SHP77 (cell line): ENCODE data around the gene ADAMTS15.
A peak's percentile ranks its signal among the peaks of the same experiment; 100 is the strongest.

Experiments used
- DNase-seq, 2 experiments: peaks; one replicate each; lab custom pipeline; 2025; lab: John Stamatoyannopoulos, UW

ADAMTS15 gene, protein sequence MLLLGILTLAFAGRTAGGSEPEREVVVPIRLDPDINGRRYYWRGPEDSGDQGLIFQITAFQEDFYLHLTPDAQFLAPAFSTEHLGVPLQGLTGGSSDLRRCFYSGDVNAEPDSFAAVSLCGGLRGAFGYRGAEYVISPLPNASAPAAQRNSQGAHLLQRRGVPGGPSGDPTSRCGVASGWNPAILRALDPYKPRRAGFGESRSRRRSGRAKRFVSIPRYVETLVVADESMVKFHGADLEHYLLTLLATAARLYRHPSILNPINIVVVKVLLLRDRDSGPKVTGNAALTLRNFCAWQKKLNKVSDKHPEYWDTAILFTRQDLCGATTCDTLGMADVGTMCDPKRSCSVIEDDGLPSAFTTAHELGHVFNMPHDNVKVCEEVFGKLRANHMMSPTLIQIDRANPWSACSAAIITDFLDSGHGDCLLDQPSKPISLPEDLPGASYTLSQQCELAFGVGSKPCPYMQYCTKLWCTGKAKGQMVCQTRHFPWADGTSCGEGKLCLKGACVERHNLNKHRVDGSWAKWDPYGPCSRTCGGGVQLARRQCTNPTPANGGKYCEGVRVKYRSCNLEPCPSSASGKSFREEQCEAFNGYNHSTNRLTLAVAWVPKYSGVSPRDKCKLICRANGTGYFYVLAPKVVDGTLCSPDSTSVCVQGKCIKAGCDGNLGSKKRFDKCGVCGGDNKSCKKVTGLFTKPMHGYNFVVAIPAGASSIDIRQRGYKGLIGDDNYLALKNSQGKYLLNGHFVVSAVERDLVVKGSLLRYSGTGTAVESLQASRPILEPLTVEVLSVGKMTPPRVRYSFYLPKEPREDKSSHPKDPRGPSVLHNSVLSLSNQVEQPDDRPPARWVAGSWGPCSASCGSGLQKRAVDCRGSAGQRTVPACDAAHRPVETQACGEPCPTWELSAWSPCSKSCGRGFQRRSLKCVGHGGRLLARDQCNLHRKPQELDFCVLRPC

DNA sequence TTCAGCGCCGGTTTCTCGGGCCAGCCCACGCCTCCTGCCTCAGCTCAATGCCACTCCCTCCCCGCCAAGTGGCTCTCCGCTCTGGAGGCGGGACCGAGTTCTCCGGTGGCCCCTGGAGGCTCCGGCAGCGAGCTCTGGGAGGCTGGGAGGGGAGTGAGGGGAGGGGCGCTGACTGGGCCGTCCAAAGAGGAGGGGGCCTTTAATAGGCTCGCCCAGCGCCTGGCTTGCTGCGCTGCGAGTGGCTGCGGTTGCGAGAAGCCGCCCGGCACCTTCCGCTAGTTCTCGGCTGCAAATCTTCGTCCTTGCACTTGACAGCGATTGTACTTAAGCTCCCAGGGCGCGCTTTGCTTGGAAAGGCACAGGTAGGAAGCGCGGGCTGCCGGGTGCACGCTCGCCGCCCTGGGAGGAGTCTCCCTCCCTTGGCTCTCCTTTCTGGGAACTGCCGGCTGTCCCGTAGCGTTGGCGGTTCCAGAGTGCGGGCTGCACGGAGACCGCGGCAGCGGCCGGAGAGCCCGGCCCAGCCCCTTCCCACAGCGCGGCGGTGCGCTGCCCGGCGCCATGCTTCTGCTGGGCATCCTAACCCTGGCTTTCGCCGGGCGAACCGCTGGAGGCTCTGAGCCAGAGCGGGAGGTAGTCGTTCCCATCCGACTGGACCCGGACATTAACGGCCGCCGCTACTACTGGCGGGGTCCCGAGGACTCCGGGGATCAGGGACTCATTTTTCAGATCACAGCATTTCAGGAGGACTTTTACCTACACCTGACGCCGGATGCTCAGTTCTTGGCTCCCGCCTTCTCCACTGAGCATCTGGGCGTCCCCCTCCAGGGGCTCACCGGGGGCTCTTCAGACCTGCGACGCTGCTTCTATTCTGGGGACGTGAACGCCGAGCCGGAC lies at the start of gene ADAMTS15:
TSS of gene ADAMTS15 (plus strand) at position 230 of the 894 bp plus-strand sequence. CDS start at position 559, 329 bp downstream.
- DNase-seq, result peak; percentile 82 to 86

DNA sequence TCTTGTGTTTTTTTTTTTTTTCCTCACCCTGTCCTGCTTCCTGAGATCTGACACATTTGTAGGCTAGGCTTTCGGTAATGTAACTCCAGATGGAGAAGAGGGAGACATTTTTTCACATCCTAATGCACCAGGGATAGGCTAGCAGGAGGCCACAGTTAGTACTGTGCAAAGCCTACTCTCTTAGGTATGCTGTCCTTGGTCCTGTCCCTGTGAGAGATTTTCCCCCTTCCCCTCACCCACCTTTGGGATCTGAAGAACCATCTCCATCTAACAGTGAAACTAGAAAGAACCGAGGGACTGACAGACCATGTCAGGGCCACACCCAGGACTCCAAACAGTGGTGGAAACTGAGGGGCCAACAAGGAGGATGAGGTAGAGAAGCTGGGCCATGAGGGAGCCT lies 49.2 kb upstream of the ADAMTS15 start:
- DNase-seq, result no peak

DNA sequence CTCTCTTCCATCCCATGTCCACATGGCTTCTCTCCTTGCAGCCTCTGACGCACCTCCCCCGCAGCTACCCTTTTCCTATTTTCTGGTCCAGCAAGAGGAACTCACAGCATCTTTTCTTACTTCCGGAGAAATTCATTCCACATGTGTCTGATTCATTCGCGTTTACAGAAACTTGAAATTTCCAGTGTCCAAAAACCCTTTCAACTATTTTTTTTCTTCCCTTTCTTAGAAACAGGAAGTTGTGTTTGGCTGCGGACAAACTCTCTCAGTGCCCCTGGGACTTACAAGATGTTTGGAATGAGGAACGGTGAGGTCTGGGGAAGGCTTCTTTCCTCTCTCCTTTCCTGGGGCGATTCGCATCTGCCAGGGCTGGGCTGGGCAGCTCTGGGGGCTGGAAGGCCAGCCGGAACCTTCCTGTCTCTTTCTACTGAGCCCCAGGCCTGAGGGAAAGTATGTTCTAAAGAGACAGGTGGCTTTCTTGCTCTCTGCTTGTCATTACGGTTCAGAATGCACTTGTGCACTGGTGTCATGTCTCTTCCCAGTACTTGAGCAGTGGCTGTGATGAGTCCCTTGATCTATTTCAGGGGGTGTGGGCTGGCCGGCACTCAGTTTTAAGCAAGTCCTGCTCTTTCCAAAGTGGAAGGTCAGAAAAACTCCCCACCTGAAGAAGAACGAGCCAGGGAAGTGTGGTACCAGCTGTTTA lies 47.5 kb upstream of the ADAMTS15 start:
- no peak for DNase-seq

DNA sequence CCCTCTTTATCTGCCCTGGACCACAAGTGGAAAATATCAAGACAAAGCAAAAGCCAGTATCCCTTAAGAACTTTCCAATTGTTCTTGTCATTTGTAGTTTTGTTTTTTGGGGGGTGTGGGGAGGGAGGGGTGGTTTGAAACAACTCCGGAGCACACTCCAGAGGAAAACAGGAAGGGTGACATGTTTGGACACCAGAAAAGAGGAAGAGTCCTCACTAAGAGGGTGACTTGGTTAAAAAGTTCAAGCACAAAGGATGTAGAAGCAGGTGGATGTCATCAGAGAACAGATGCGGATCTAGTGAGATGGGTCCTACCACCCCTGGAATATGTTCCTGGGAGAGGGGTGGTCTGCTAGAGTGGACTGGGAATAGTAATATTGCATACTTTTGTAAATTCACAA lies 45.9 kb upstream of the ADAMTS15 start:
- no peak for DNase-seq

DNA sequence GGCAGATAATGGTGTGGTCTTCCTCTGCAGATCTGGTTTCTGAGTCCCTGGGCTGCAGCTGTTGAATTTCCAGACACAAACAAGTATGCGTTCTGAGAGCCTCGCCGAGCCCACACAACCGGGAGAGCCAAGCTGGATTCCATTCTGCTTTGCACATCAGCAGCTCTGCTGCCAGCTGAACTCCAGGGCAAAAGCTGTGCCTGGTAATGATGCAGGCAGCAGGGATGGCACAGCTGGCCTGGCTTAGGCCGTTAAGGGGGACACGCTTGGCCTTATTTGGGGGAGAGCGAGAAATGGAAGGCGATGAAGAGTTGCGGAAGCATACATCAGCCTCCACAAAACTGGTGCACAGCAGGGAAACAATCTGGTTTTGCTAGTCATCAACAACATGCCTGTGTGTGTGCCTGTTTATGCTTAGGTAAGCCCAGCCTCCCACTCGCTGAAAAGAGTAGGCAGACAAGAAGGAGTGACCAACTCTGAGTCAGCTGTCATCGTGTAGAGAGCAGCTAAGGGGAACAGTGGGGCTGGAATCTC lies 45.1 kb upstream of the ADAMTS15 start:
- no peak for DNase-seq

DNA sequence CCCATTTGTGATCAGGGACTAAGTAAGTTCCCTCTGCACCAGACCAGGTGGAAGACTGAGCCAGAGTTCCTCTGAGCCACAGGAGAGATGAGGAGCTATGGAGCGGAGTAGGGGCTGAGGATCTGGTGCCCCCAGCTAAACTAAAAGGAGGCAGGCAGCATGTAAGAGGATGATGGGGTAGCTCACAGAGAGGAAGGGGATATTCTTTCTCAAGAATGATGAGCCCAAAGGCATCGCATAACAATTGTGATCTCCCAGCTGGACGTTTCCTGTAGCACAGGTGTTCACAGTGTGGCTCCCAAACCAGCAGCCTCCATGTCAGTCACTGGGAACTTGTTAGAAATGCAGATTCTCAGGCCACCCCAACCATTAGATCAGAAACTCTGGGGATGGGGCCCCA lies 44.5 kb upstream of the ADAMTS15 start:
- no peak for DNase-seq

DNA sequence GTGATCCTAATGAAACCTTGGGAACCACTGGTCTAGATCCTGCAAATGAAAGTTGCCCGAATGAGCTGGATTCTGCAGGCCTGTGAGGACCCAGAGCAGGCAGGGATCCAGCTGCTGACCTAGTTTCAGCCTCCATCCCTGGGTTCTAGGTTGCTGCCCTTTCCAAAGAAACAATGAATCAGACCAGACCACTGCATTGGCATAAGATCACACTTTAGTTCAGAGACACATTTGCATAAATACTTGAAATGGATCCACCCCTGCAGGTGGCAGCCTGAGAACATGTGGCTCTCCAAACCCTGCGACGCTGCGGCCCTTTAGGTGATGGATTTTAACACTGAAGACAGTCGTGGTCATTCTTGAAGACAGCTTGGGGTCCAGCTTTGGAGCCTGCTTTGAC lies 43.7 kb upstream of the ADAMTS15 start:
- DNase-seq, result no peak

DNA sequence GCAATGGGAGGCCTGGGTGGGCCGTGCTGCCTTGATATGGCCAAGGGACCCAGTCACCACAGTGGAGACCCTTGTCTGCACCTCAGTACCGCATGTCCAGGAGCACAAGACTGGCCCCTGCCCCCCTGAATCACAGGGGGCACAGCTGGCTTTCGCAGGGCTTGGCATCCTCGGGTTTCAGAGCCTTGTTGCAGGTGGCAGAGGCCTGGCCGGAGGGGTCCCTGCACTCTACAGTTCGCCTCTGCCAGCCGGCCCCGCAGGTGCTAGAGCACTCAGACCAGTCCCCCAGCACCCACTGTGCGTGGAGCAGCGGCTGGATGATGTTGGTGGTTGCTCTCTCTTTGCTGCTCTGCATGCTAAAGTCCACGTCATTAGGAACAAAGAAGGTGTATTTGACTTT lies 43.0 kb upstream of the ADAMTS15 start:
- no peak for DNase-seq

DNA sequence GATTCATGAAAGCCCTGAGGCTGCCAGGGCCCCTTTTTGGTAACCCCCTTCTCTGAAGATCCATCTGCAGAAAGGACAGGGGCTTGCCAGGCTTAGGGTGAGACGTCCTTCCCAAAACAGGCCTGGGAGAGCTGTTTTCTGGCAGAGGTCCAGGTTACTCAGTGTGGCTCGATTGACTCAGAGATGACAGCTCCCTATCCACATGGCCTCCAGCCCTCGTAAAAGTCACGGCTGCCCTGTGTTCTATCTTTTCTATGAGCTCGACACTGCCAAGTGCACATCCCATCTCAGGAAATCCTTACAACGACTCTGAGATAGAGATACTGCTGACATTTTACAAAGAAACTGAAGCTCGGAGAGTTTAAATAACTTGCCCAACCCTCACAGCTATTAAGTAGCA lies 40.5 kb upstream of the ADAMTS15 start:
- no peak for DNase-seq

DNA sequence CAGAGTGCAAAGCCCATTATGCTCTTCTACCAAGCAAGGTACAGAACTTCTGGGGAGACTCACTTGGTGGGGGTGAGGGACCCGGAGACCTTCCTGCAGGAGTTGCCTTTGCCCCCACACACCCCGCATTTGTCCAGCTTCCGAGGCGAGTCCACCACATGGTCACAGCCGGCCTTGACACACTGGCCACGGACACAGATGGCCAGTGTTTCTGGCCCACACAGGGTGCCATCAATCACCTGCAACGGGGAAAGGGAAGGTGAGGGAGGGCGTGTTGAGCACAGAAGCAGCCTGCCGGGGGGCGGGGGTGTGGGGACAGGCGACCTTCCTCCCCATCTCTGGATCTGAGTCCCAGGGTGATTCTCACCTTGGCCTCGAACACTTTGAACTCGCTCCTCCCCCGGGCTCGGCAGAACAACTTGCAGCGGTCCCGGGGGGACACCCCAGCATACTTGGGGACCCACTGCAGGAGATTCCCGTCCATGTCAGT lies 40.0 kb upstream of the ADAMTS15 start:
- DNase-seq, result no peak

DNA sequence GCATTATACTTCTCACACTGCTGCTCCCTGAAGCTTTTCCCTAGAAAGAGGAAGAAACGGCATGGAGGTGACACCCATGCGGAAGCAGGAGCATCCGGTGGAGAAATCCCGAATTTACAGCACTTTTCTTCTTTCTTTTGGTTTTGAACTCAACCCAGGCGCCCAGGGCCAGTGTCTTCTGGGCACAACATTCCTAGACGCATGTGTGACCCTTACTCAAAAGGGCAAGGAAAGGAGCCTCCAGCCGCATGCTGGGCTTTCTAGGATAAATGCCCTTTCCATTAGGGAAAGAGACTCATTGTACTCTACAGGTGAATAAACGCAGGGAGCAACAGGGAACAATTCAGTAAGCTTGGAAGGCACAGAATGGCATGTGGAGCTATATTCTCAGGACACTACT lies 39.5 kb upstream of the ADAMTS15 start:
- no peak for DNase-seq

DNA sequence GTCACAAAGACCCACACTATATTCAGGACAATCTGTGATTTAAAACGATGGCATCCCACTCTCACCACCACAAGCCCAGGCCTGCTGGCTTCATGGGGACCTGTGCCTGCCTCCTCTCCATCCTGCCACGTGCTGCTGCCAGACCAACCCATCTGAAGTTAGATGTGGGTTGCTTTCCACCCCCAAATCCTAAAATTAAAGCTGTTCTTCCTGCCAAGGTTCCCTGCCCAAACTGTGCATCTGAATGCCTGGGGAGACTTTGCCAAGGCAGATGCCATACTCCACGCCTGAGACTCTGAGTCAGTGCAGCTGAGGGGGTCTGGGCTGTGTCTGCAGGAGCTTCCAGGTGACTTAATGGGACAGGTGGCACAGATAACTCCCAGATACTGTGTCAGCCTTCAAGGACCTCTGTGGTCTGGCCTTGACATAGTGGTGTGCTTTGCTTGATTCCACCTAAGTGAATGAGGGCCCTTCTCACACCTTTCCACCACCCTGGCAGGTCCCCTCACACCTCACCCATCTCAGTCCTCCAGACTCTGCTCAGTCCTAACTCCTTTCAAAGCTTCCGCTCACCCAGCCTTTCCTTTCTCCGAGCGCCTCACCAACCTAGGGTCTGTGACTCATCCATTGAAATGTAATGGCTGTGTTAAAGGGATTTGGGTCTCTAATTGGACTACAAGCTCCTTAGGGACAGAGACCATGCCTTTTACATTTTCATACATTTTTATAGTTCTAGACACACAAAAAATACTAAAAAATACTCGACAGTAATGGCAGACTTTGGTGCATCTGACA lies 38.7 kb upstream of the ADAMTS15 start:
- DNase-seq, result no peak

DNA sequence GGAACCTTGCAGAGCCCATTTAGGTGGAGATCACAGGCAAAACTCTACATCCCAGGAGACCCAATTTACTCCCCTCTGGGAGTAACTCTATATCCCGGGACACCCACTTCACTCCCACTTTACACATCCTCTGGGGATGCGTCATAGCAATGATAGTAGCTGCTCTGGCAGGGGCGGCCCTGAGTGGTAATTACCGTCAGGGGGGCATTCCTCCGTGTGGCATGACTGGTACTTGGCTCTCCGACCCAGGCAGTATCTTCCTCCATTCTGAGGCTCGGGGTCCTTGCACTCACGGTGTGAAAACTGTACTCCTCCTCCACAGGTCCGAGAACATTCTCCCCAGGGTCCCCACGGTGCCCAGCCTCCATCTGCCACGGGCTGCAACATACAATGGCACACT lies 37.2 kb upstream of the ADAMTS15 start:
- DNase-seq, result no peak

DNA sequence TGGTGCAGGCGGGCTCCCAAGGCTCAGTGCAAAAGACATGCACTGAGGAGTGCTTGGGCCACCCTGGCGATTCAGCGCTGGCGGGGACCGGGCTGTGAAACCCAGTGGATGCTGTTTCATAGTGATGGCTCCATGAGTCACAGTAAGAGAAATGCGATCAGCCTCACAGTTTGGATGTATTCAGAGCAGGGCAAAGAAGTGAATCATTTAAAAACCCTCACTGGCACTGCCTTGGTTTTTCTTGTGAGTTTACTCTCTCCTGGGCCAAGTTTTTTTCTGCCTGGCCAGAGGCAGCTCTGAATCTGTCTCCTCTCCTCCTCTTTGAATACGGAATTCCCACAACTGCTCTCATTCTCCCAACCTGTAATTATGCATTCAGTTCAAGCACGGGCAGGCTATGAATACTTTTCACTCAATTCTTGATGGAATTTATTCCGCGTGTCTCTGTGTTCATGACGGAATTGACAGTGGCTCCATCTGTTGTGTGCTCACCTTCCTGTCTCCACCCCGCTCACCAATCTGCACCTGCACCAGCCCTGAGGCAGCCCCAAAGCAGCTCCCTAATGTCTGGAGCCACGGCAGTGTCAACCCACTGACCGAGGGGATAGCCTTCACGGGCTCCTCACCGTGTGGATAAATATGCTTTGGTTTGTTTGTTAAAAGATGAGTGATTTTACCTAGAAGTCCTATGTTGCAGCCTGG lies 34.9 kb upstream of the ADAMTS15 start:
- no peak for DNase-seq

DNA sequence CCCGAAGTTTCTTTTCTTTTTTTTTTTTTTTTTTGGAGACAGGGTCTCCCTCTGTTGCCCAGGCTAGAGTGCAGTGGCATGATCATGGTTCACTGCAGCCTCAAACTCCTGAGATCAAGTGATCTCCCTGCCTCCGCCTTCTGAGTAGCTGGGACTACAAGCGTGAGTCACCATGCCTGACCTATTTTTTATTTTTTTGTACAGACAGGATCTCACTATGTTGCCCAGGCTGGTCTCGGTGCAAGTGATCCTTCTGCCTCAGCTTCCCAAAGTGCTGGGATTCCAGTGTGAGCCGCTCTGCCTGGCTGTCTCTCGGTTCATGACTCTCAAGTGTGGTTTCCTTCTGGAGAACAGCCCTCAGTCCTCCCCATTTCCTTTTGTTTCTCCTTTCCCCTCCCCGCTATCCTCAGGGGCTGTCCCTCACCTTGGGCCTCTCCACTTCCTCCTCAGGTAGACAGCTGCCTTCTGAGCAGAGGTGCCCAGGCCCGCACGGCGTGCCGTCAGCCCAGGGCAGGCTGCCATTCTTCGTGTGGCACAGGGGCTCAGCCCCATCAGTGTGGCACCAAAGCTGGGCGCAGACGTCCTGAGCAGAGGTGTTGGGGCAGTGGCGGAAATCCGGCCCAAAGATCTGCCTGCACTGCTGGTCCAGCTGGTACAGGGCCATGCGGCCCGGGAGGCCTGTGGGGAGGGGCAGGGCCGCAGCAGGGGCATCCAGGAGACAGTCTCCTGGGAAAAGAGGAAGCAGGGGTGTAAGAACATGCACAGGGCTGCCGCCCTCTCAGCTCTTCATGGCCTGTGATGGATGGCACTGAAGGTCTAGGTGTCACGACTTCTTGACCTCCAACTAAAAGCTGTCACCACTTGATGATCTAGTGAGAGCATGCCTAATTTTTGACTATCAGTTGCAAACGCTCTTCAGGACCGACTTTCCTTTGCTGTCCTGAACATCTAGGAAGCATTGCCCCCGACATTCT lies 34.1 kb upstream of the ADAMTS15 start:
- DNase-seq, result no peak

DNA sequence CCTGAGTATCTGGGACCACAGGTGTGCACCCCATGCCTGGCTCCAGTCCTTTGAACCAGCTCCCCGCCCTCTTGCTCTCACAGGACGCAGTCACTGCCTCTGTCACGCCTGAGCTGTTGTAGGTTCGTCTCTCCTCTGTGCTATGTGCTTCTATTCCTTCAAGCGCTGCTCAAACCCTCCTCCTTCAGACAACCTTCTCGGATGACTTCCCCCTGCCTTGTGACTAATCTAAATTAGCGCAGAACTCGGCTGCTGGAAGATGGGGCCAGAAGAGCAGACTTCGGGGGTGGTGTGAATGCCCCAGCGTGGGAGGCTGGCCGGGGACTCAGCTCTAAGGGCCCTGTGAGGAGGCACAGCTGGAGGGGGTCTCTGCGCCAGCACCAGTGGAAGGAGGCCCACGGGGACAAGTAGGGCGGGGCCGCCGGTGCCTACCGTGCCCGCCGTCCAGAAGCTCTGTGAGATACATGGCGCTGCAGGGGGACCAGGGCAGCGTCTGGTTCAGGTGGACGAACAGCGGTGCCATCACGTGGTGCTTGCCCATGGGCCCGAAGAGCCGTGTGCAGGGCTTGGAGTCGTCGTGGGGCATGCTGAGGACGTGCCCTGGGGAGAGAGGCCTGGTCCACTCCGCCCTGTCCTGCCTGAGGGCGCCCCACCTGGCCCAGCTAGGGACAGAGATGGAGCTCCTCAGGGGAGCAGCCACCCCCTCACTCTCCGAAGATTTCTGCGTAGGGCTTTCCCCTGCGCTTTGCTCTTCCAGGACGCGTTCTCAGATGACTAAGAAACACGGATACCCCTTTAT lies 32.5 kb upstream of the ADAMTS15 start:
- no peak for DNase-seq

DNA sequence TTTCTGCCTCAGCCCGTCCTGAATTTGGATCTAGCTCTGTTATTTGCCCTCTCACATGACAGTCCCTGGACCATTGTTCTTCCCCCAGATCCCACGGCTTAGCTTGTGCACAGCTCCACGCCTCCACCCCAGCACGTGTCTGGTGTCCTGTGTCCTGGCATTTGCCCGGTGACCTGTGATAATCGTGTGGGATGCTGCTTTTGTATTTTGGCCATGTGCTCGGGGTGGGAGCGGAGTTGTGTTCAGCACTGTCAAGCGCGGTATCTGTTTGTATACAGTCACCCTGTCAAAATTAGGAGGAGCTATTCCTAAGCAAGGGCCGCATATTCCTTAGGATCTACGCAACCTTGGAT lies 31.9 kb upstream of the ADAMTS15 start:
- no peak for DNase-seq
